ENCODE results near the gene RBM39. TPM values are rescaled to one million over a fixed set of nuclear protein-coding genes. Genes with fewer than 3 reads are reported as not detected.

Gene RBM39
- total and polyA plus RNA-seq, 9 of the 15 experiments (the other 6 are each of a cell fraction or from before 2014, with no cell fraction given) = 143 to 319 (median 228) TPM

GRCh38 chr20:35709259-35709658 lies 32.8 kb downstream of the RBM39 start:
- Histone ChIP-seq H3K79me2 (ENCODE audit: control insufficient read depth, insufficient read depth, low read length) (peaks cover 53% of the 10 kb centered on the region), H3K27me3 (ENCODE audit: control insufficient read depth in 2 of 2, insufficient read depth in 2 of 2, low read length in 2 of 2) (no peaks in the 10 kb centered on the region), H3K4me1 (replicated peaks in 1 of 2; ENCODE audit: control insufficient read depth in 2 of 2, insufficient read depth in 2 of 2, low read length in 2 of 2) (no peaks in the 10 kb centered on the region), H3K4me3 (no peak overlapping the region), H2AFZ (ENCODE audit: low read depth, low read length) (no peak overlapping the region), H3K9me1 (ENCODE audit: control insufficient read depth, insufficient read depth, low read length) (no peaks in the 10 kb centered on the region), H3K27ac (ENCODE audit: extremely low read depth, low read depth, low read length) (no peak overlapping the region), H3K9ac (ENCODE audit: insufficient read depth in 1 of 2, low read depth in 2 of 2, low read length in 2 of 2) (no peak overlapping the region), H3K4me2 (ENCODE audit: insufficient read depth, low read length) (no peak overlapping the region), H4K20me1 (replicated peaks; ENCODE audit: control insufficient read depth, insufficient read depth, low read length) (no peaks in the 10 kb centered on the region; the same call in 1 of the 2 replicates), H3K36me3 (ENCODE audit: control insufficient read depth, insufficient read depth, low read length) (peaks cover 97% of the 10 kb centered on the region), H3K9me3 (replicated peaks; ENCODE audit: control insufficient read depth, insufficient read depth, low read depth, low read length) (no peaks in the 10 kb centered on the region)
- FAIRE-seq (no peak), DNase-seq (ENCODE audit: extremely low read depth in 1 of 4, low spot score in 3 of 4) (no peak), ATAC-seq (no peak; the same call in 2 of the 3 replicates)
- ChIA-PET POLR2A (interaction anchor here (1.2 to 12.6 kb wide), 2 partner anchors 8 to 11 kb away, joined by 5 to 102 read pairs; no protein-coding TSS in a partner anchor), CTCF (ENCODE audit: low intra/inter-chr PET ratio) (no interaction called here)
- BruUV-seq (replicated peaks) = no TSS peak
- in situ Hi-C loops (cut with MboI) (no loop called here), intact Hi-C loops (cut with micrococcal nuclease) (no loop called here)
- no CpG with 5 or more reads among the region's 1 CpG for WGBS (ENCODE audit: insufficient coverage, low coverage, missing lambda C conversion rate)
- TF ChIP-seq POLR2A (conservative IDR thresholded peaks at IDR 0.05) (peak; percentile 42), POLR2B (IDR thresholded peaks at IDR 0.05; ENCODE audit: low read depth, partially characterized antibody) (peak; percentile 54), NONO (IDR thresholded peaks at IDR 0.05; ENCODE audit: low read depth in 2 of 2, low read length in 1 of 2) (peak in 1 of 2 experiments; percentile 8; a peak in 1 of 4 replicates), SUPT5H (IDR thresholded peaks at IDR 0.05) (peak; percentile 50), ZNF778 (CRISPR knock-in tag; IDR thresholded peaks at IDR 0.05) (no peak)

GRCh38 chr20:35708502-35708901 lies 33.6 kb downstream of the RBM39 start:
- Histone ChIP-seq H3K9me1 (ENCODE audit: control insufficient read depth, insufficient read depth, low read length) (no peaks in the 10 kb centered on the region), H3K9ac (ENCODE audit: insufficient read depth in 1 of 2, low read depth in 2 of 2, low read length in 2 of 2) (no peak overlapping the region), H3K27me3 (ENCODE audit: control insufficient read depth in 2 of 2, insufficient read depth in 2 of 2, low read length in 2 of 2) (no peaks in the 10 kb centered on the region), H3K79me2 (ENCODE audit: control insufficient read depth, insufficient read depth, low read length) (peaks cover 46% of the 10 kb centered on the region), H3K9me3 (replicated peaks; ENCODE audit: control insufficient read depth, insufficient read depth, low read depth, low read length) (no peaks in the 10 kb centered on the region), H2AFZ (ENCODE audit: low read depth, low read length) (no peak overlapping the region), H3K27ac (ENCODE audit: extremely low read depth, low read depth, low read length) (no peak overlapping the region), H3K4me1 (replicated peaks in 1 of 2; ENCODE audit: control insufficient read depth in 2 of 2, insufficient read depth in 2 of 2, low read length in 2 of 2) (no peaks in the 10 kb centered on the region), H3K36me3 (ENCODE audit: control insufficient read depth, insufficient read depth, low read length) (peaks cover 97% of the 10 kb centered on the region), H4K20me1 (replicated peaks; ENCODE audit: control insufficient read depth, insufficient read depth, low read length) (no peaks in the 10 kb centered on the region; the same call in 1 of the 2 replicates), H3K4me2 (ENCODE audit: insufficient read depth, low read length) (no peak overlapping the region), H3K4me3 (no peak overlapping the region)
- ATAC-seq = no peak
- TF ChIP-seq PTBP1 (IDR thresholded peaks at IDR 0.05; ENCODE audit: low read depth, low read length) = no peak
- TF ChIP-seq CREB1 (IDR thresholded peaks at IDR 0.05) = no peak
- TF ChIP-seq CREB1 (CRISPR knock-in tag; IDR thresholded peaks at IDR 0.05) = no peak
- TF ChIP-seq KDM1A (IDR thresholded peaks at IDR 0.05) = 0 out of 4 replicates have a peak, but pooled peaks of 1 of the 2 experiments have one; percentile 25
- no peak for TF ChIP-seq HIVEP1 (CRISPR knock-in tag; IDR thresholded peaks at IDR 0.05)
- no peak for TF ChIP-seq E2F1 (CRISPR knock-in tag; IDR thresholded peaks at IDR 0.05)
- TF ChIP-seq MIER1 (IDR thresholded peaks at IDR 0.05; ENCODE audit: low read depth) = no peak
- intact Hi-C loops (cut with micrococcal nuclease) = no loop called here
- in situ Hi-C loops (cut with MboI) = no loop called here
- WGBS (ENCODE audit: insufficient coverage, low coverage, missing lambda C conversion rate) = 76% methylated on average over 1 of the region's 1 CpG
- ChIA-PET CTCF (ENCODE audit: low intra/inter-chr PET ratio) (no interaction called here), POLR2A (interaction anchor here (0.9 to 12.6 kb wide), 4 partner anchors 9 to 34 kb away, joined by 3 to 102 read pairs (median 8); partner anchors contain the start of genes NFS1, RBM39 and ROMO1)
- no peak for DNase-seq (ENCODE audit: extremely low read depth in 1 of 4, low spot score in 3 of 4)
- BruUV-seq (replicated peaks) = no TSS peak
- no peak for FAIRE-seq
